SKM-1 treated with dmso at 0.1 percent for 144 hours (cell line): ENCODE results near the gene KIAA0040.
"Not testable (repeated sequence)": the region's sequence is repeated elsewhere in the genome, so short reads cannot be mapped to it uniquely, and the experiment has no call there.

Source experiments
- DNase-seq: peaks from one replicate; lab custom pipeline; 2025; ENCODE audit not compliant: unreplicated experiment; lab: John Stamatoyannopoulos, UW

KIAA0040 gene

DNA sequence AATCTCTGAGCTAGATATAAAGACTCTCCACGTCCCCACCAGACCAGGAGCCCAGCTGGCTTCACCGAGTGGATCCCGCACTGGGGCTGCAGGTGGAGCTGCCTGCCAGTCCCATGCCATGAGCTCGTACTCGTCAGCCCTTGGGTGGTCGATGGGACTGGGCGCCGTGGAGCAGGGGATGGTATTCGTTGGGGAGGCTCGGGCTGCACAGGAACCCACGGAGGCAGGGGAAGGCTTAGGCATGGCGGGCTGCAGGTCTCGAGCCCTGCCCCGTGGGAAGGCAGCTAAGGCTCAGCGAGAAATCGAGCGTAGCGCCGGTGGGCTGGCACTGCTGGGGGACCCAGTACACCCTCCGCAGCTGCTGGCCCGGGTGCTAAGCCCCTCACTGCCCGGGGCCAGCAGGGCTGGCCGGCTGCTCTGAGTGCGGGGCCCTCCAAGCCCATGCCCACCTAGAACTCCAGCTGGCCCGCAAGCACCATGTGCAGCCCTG, 84.2 kb downstream of the KIAA0040 start:
- not testable (repeated sequence) for DNase-seq
